Osteocyte (in vitro differentiated cells): ENCODE results near the gene FAF2. TPM values are rescaled to one million over a fixed set of nuclear protein-coding genes. Genes with fewer than 3 reads are reported as not detected.
"Not testable (repeated sequence)": the region's sequence is repeated elsewhere in the genome, so short reads cannot be mapped to it uniquely, and the experiment has no call there.

Experiments
- DNase-seq: peaks from one replicate; pipeline ENCODE4 v3.0.0; 2021; ENCODE audit warnings: mixed read lengths; ENCODE audit not compliant: unreplicated experiment; ENCODE audit errors: extremely low spot score
- H3K27ac Mint-ChIP-seq: one replicate; pipeline ENCODE4 v1.8.0; 2021; ENCODE audit warnings: mild to moderate bottlenecking, mixed read lengths; ENCODE audit not compliant: unreplicated experiment
- H3K27me3 Mint-ChIP-seq: one replicate; pipeline ENCODE4 v1.8.0; 2021; ENCODE audit warnings: mixed read lengths; ENCODE audit not compliant: unreplicated experiment
- H3K36me3 Mint-ChIP-seq: one replicate; pipeline ENCODE4 v1.8.0; 2021; ENCODE audit warnings: mixed read lengths; ENCODE audit not compliant: unreplicated experiment
- H3K4me1 Mint-ChIP-seq: one replicate; pipeline ENCODE4 v1.8.0; 2021; ENCODE audit warnings: mixed read lengths; ENCODE audit not compliant: unreplicated experiment
- H3K4me3 Mint-ChIP-seq: one replicate; pipeline ENCODE4 v1.8.0; 2021; ENCODE audit warnings: mild to moderate bottlenecking, moderate library complexity, mixed read lengths; ENCODE audit not compliant: unreplicated experiment
- H3K9me3 Mint-ChIP-seq: one replicate; pipeline ENCODE4 v1.8.0; 2021; ENCODE audit warnings: mixed read lengths; ENCODE audit not compliant: unreplicated experiment
- CTCF ChIP-seq: fragments of 200-600 bp; sonication (generic); IDR thresholded peaks from 2 replicates; pipeline ENCODE4 v1.5.0; 2021; ENCODE audit warnings: antibody characterized with exemption, mild to moderate bottlenecking, moderate library complexity
- total RNA-seq: library from RNA; stranded (reverse); gene quantifications from 2 replicates; pipeline ENCODE4 v1.2.1, GENCODE V29; 2021

FAF2 gene
- total RNA-seq, 1 donor from 2014 or later: 46.9 TPM

- Mint-ChIP-seq H3K27ac (no peak overlapping the region), H3K4me3 (no peak overlapping the region), H3K4me1 (no peaks in the 10 kb centered on the region), H3K27me3 (no peaks in the 10 kb centered on the region), H3K9me3 (no peaks in the 10 kb centered on the region), H3K36me3 (peaks cover 41% of the 10 kb centered on the region)
- no peak for DNase-seq
- TF ChIP-seq CTCF: no peak
Observed at GRCh38 chr5:176485176-176485575, 37.0 kb downstream of the FAF2 start.

GRCh38 chr5:176486189-176486757, 38.1 kb downstream of the FAF2 start:
- Mint-ChIP-seq H3K27me3 (no peaks in the 10 kb centered on the region), H3K4me1 (no peaks in the 10 kb centered on the region)

GRCh38 chr5:176487160-176487559, 39.0 kb downstream of the FAF2 start:
- H3K9me3 Mint-ChIP-seq, H3K27me3 Mint-ChIP-seq, H3K27ac Mint-ChIP-seq, DNase-seq, H3K4me1 Mint-ChIP-seq, H3K4me3 Mint-ChIP-seq: not testable (repeated sequence)
- peaks cover 39% of the 10 kb centered on the region for H3K36me3 Mint-ChIP-seq

More at GRCh38 chr5:176486189-176486757, 38.1 kb downstream of the FAF2 start:
- Mint-ChIP-seq H3K36me3 (peaks cover 45% of the 10 kb centered on the region), H3K4me3 (no peak overlapping the region), H3K27ac (no peak overlapping the region), H3K9me3 (no peaks in the 10 kb centered on the region)
- no peak for DNase-seq
- no peak for TF ChIP-seq CTCF

GRCh38 chr5:176489077-176489476, 40.9 kb downstream of the FAF2 start:
- Mint-ChIP-seq H3K27ac (no peak overlapping the region), H3K4me1 (no peaks in the 10 kb centered on the region), H3K4me3 (no peak overlapping the region), H3K9me3 (no peaks in the 10 kb centered on the region), H3K27me3 (no peaks in the 10 kb centered on the region), H3K36me3 (peaks cover 51% of the 10 kb centered on the region)
- TF ChIP-seq CTCF: no peak
- no peak for DNase-seq

- DNase-seq: no peak
- no peaks in the 10 kb centered on the region for H3K9me3 Mint-ChIP-seq
- no peak for TF ChIP-seq CTCF
- no peak overlapping the region for H3K4me3 Mint-ChIP-seq
- no peaks in the 10 kb centered on the region for H3K27me3 Mint-ChIP-seq
- H3K4me1 Mint-ChIP-seq: no peaks in the 10 kb centered on the region
- H3K36me3 Mint-ChIP-seq: peaks cover 51% of the 10 kb centered on the region
- no peak overlapping the region for H3K27ac Mint-ChIP-seq
Observed at GRCh38 chr5:176490301-176490700, 42.1 kb downstream of the FAF2 start.

- Mint-ChIP-seq H3K4me1 (no peaks in the 10 kb centered on the region), H3K9me3 (no peaks in the 10 kb centered on the region), H3K27ac (no peak overlapping the region), H3K27me3 (no peaks in the 10 kb centered on the region), H3K4me3 (no peak overlapping the region), H3K36me3 (peaks cover 50% of the 10 kb centered on the region)
- no peak for DNase-seq
- TF ChIP-seq CTCF: no peak
Observed at GRCh38 chr5:176491101-176491502, 42.9 kb downstream of the FAF2 start.
